ENCODE data around the gene USP4. TPM values are rescaled to one million over a fixed set of nuclear protein-coding genes. Genes with fewer than 3 reads are reported as not detected.

The USP4 gene
- total and polyA plus RNA-seq, 2 of the 13 experiments (the other 11 are each of a cell fraction or from before 2014, with no cell fraction given) = 9.2 to 20.8 TPM

DNA sequence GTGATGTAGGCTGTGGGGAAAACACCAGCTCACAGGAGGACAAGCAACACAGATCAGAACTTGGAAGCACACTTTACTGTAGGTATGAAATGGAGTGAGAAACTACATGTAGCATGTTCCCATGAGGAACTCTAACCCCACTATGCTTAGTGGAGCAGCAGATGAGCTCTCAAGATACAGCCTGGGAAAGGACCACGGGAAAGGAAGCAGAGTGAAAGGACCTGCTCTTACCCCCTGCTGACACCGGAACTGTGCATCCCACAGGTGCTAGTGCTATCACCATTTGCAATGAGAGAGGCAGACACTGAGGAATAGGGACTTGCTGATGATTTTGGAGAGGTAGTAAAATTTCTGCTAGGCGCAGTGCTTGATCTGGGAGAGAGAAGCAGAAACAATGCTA is 28.6 kb downstream of the USP4 start (continued):
- TF ChIP-seq EZH2 (conservative IDR thresholded peaks at IDR 0.05; ENCODE audit: low read depth, low read length) = no peak
- TF ChIP-seq, protein P1, sequence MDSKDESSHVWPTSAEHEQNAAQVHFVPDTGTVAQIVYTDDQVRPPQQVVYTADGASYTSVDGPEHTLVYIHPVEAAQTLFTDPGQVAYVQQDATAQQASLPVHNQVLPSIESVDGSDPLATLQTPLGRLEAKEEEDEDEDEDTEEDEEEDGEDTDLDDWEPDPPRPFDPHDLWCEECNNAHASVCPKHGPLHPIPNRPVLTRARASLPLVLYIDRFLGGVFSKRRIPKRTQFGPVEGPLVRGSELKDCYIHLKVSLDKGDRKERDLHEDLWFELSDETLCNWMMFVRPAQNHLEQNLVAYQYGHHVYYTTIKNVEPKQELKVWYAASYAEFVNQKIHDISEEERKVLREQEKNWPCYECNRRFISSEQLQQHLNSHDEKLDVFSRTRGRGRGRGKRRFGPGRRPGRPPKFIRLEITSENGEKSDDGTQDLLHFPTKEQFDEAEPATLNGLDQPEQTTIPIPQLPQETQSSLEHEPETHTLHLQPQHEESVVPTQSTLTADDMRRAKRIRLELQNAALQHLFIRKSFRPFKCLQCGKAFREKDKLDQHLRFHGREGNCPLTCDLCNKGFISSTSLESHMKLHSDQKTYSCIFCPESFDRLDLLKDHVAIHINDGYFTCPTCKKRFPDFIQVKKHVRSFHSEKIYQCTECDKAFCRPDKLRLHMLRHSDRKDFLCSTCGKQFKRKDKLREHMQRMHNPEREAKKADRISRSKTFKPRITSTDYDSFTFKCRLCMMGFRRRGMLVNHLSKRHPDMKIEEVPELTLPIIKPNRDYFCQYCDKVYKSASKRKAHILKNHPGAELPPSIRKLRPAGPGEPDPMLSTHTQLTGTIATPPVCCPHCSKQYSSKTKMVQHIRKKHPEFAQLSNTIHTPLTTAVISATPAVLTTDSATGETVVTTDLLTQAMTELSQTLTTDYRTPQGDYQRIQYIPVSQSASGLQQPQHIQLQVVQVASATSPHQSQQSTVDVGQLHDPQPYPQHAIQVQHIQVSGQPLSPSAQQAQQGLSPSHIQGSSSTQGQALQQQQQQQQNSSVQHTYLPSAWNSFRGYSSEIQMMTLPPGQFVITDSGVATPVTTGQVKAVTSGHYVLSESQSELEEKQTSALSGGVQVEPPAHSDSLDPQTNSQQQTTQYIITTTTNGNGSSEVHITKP (CRISPR knock-in tag; IDR thresholded peaks at IDR 0.05; ENCODE audit: low read depth) = no peak
- TF ChIP-seq, protein P2, sequence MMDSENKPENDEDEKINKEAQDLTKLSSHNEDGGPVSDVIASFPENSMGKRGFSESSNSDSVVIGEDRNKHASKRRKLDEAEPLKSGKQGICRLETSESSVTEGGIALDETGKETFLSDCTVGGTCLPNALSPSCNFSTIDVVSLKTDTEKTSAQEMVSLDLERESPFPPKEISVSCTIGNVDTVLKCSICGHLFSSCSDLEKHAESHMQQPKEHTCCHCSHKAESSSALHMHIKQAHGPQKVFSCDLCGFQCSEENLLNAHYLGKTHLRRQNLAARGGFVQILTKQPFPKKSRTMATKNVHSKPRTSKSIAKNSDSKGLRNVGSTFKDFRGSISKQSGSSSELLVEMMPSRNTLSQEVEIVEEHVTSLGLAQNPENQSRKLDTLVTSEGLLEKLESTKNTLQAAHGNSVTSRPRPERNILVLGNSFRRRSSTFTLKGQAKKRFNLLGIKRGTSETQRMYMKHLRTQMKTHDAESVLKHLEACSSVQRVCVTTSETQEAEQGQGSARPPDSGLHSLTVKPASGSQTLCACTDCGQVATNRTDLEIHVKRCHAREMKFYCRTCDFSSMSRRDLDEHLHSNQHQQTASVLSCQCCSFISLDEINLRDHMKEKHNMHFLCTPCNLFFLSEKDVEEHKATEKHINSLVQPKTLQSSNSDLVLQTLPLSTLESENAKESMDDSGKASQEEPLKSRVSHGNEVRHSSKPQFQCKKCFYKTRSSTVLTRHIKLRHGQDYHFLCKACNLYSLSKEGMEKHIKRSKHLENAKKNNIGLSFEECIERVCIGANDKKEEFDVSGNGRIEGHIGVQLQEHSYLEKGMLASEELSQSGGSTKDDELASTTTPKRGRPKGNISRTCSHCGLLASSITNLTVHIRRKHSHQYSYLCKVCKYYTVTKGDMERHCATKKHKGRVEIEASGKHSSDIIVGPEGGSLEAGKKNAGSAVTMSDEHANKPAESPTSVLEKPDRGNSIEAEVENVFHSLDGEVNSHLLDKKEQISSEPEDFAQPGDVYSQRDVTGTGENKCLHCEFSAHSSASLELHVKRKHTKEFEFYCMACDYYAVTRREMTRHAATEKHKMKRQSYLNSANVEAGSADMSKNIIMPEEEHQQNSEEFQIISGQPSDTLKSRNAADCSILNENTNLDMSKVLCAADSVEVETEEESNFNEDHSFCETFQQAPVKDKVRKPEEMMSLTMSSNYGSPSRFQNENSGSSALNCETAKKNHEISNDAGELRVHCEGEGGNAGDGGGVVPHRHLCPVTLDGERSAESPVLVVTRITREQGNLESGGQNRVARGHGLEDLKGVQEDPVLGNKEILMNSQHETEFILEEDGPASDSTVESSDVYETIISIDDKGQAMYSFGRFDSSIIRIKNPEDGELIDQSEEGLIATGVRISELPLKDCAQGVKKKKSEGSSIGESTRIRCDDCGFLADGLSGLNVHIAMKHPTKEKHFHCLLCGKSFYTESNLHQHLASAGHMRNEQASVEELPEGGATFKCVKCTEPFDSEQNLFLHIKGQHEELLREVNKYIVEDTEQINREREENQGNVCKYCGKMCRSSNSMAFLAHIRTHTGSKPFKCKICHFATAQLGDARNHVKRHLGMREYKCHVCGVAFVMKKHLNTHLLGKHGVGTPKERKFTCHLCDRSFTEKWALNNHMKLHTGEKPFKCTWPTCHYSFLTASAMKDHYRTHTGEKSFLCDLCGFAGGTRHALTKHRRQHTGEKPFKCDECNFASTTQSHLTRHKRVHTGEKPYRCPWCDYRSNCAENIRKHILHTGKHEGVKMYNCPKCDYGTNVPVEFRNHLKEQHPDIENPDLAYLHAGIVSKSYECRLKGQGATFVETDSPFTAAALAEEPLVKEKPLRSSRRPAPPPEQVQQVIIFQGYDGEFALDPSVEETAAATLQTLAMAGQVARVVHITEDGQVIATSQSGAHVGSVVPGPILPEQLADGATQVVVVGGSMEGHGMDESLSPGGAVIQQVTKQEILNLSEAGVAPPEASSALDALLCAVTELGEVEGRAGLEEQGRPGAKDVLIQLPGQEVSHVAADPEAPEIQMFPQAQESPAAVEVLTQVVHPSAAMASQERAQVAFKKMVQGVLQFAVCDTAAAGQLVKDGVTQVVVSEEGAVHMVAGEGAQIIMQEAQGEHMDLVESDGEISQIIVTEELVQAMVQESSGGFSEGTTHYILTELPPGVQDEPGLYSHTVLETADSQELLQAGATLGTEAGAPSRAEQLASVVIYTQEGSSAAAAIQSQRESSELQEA (CRISPR knock-in tag; IDR thresholded peaks at IDR 0.05; ENCODE audit: not compliant biosample characterization) = no peak
- TF ChIP-seq JUND (CRISPR knock-in tag; IDR thresholded peaks at IDR 0.05) = no peak
- TF ChIP-seq SATB2 (CRISPR knock-in tag; IDR thresholded peaks at IDR 0.05) = no peak
- no peak for TF ChIP-seq ARHGAP35 (CRISPR knock-in tag; IDR thresholded peaks at IDR 0.05; ENCODE audit: borderline replicate concordance)
- no peak for TF ChIP-seq STAT5B (CRISPR knock-in tag; IDR thresholded peaks at IDR 0.05)
- no peak for TF ChIP-seq ZMAT3 (CRISPR knock-in tag; conservative IDR thresholded peaks at IDR 0.05)
- TF ChIP-seq ZNF138 (CRISPR knock-in tag; IDR thresholded peaks at IDR 0.05; ENCODE audit: low read depth) = no peak
- no peak for TF ChIP-seq SRSF1 (optimal IDR thresholded peaks at IDR 0.05; ENCODE audit: low read depth, low read length)
- TF ChIP-seq CHD2 (IDR thresholded peaks at IDR 0.05; ENCODE audit: low read depth, low read length) = no peak

Data from HepG2 (cell line).